Central memory CD8-positive, alpha-beta T cell (primary cell): Measurements from ENCODE around the gene GJC1.

Experiments
- ATAC-seq: fragments of 150-1000 bp; cut with Tn5 transposase; replicated peaks from 2 replicates; pipeline ENCODE4 v1.10.0; 2022; ENCODE audit warnings: mild to moderate bottlenecking, moderate FRiP score, moderate number of reproducible peaks; ENCODE audit not compliant: poor library complexity, severe bottlenecking; ENCODE audit errors: extremely low read depth
- DNase-seq, 2 donors: peaks; one replicate each; pipeline ENCODE4 v3.0.0; 2021; ENCODE audit warnings: low spot score in 2 of 2
- H3K27ac Mint-ChIP-seq: one replicate; pipeline ENCODE4 v1.8.0; 2022; ENCODE audit warnings: low read depth, mild to moderate bottlenecking, moderate library complexity, mixed read lengths
- H3K27me3 Mint-ChIP-seq: one replicate; pipeline ENCODE4 v1.8.0; 2022; ENCODE audit warnings: mixed read lengths
- H3K36me3 Mint-ChIP-seq: one replicate; pipeline ENCODE4 v1.8.0; 2022; ENCODE audit warnings: mild to moderate bottlenecking, moderate library complexity, mixed read lengths; ENCODE audit not compliant: insufficient read depth
- H3K4me1 Mint-ChIP-seq: one replicate; pipeline ENCODE4 v1.8.0; 2022; ENCODE audit warnings: mixed read lengths
- H3K4me3 Mint-ChIP-seq: one replicate; pipeline ENCODE4 v1.8.0; 2022; ENCODE audit warnings: mild to moderate bottlenecking, moderate library complexity, mixed read lengths
- H3K9me3 Mint-ChIP-seq: one replicate; pipeline ENCODE4 v1.8.0; 2022; ENCODE audit warnings: mixed read lengths

GJC1 gene

DNA sequence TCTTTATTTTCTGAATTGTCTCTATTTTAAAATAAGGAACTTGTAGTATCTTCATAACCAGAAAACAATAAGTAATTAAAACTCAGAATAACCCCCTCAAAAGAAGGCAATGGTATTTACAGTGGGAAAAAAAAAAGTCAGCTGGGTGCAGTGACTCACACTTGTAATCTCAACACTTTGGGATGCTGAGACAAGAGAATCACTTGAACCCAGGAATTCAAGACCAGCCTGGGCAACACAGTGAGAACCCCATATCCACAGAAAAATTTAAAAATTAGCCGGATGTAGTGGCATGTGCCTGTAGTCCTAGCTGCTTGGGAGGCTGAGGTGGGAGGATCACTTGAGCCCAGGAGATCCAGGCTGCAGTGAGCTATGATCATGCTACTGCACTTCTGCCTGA lies 37.8 kb downstream of the GJC1 start:
- DNase-seq = no peak
- H3K4me1 Mint-ChIP-seq = no peaks in the 10 kb centered on the region
- H3K27me3 Mint-ChIP-seq = peaks cover 8% of the 10 kb centered on the region
- no peak overlapping the region for H3K4me3 Mint-ChIP-seq
- no peaks in the 10 kb centered on the region for H3K9me3 Mint-ChIP-seq
- no peak for ATAC-seq
- no peaks in the 10 kb centered on the region for H3K36me3 Mint-ChIP-seq
- H3K27ac Mint-ChIP-seq = no peak overlapping the region

DNA sequence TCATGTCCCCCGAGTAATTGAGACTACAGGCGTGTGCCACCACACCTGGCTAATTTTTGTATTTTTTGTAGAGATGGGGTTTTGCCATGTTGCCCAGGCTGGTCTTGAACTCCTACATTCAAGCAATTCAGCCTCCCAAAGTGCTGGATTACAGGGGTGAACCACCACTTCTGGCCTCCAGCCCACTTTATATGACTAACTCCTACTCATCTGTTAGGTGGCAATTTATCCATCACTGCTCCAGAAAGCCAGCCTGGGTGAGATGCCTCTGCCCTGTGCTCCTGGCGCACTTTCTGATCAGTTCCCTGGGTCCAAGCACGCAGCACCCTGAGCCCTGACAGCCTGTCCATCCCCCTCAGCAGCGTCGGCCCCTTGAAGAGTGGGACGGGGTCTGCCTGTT lies 41.9 kb downstream of the GJC1 start:
- no peak for DNase-seq
- no peak for ATAC-seq
- Mint-ChIP-seq H3K9me3 (no peaks in the 10 kb centered on the region), H3K4me3 (no peak overlapping the region), H3K4me1 (no peaks in the 10 kb centered on the region), H3K27me3 (peaks cover 12% of the 10 kb centered on the region), H3K27ac (no peak overlapping the region), H3K36me3 (no peaks in the 10 kb centered on the region)

GRCh38 chr17:44787271-44787940 lies 42.7 kb downstream of the GJC1 start:
- Mint-ChIP-seq H3K4me3 (no peak overlapping the region), H3K27me3 (peaks cover 12% of the 10 kb centered on the region), H3K4me1 (no peaks in the 10 kb centered on the region), H3K27ac (no peak overlapping the region), H3K9me3 (no peaks in the 10 kb centered on the region), H3K36me3 (no peaks in the 10 kb centered on the region)
- ATAC-seq = no peak
- DNase-seq = no peak

DNA sequence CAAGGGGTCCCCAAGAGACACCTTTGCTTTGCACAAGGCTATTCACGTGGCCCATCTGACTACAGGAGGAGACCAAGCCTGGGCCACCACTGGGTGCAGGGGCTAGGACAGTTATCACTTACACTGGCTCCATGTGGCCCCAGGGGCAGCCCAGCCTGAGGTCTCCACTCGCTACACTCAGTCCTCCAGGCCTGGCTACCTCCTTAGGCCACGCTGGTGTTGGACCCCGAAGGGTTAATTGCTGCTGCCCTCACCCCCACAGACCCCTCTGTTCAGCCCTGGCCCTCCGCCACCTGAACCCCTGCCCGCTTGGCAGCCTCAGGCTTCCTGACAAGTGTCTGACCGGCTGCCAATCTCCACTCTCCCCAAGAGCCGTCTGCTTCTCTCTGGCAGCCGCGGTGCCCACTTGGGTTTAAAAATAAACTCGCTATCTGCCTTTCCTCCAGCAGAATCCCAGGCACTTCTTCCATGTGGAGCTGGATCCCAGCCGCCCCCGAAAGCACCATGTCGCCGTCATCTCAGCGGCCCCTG lies 43.5 kb downstream of the GJC1 start:
- H3K27ac Mint-ChIP-seq = no peak overlapping the region
- H3K9me3 Mint-ChIP-seq = no peaks in the 10 kb centered on the region

GRCh38 chr17:44785921-44786320 lies 44.2 kb downstream of the GJC1 start:
- Mint-ChIP-seq H3K27ac (no peak overlapping the region), H3K4me3 (no peak overlapping the region)
- no peak for DNase-seq

More for the DNA sequence above, 43.5 kb downstream of the GJC1 start:
- Mint-ChIP-seq H3K4me1 (no peaks in the 10 kb centered on the region), H3K27me3 (peaks cover 12% of the 10 kb centered on the region), H3K4me3 (no peak overlapping the region), H3K36me3 (no peaks in the 10 kb centered on the region)
- no peak for DNase-seq
- ATAC-seq = no peak

DNA sequence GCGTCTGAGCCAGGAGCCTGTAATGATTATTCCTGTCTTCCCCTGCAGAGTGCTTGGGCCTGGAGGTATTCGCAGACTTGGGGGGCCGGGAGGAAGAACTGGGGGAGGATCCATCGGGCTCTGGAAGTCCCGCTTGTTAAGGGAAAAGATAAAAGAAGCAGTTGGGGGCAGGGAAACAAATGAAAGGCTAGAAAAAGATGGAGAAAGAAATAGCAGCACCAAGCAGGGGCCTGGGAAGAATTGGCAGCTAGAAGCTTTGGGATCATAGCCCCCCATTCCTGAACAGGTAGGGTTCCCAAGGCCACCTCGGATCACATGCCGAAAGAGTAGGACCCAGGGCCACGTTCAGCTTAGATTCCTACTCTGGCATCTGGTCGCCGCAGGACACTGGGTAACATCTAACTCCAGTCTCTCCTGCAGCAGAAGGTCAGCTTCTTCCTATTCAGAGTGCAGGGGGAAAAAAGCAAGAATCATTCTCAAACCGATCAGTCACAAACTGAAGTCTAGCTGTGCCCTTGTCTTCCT lies 47.7 kb downstream of the GJC1 start:
- no peaks in the 10 kb centered on the region for H3K9me3 Mint-ChIP-seq
- H3K4me1 Mint-ChIP-seq = peaks cover 5% of the 10 kb centered on the region
- DNase-seq = no peak
- H3K36me3 Mint-ChIP-seq = no peaks in the 10 kb centered on the region
- ATAC-seq = no peak
- no peak overlapping the region for H3K4me3 Mint-ChIP-seq
- peaks cover 9% of the 10 kb centered on the region for H3K27me3 Mint-ChIP-seq
- H3K27ac Mint-ChIP-seq = no peak overlapping the region

More at GRCh38 chr17:44785921-44786320, 44.2 kb downstream of the GJC1 start:
- no peak for ATAC-seq
- no peaks in the 10 kb centered on the region for H3K4me1 Mint-ChIP-seq
- no peaks in the 10 kb centered on the region for H3K9me3 Mint-ChIP-seq
- no peaks in the 10 kb centered on the region for H3K36me3 Mint-ChIP-seq
- H3K27me3 Mint-ChIP-seq = peaks cover 12% of the 10 kb centered on the region

DNA sequence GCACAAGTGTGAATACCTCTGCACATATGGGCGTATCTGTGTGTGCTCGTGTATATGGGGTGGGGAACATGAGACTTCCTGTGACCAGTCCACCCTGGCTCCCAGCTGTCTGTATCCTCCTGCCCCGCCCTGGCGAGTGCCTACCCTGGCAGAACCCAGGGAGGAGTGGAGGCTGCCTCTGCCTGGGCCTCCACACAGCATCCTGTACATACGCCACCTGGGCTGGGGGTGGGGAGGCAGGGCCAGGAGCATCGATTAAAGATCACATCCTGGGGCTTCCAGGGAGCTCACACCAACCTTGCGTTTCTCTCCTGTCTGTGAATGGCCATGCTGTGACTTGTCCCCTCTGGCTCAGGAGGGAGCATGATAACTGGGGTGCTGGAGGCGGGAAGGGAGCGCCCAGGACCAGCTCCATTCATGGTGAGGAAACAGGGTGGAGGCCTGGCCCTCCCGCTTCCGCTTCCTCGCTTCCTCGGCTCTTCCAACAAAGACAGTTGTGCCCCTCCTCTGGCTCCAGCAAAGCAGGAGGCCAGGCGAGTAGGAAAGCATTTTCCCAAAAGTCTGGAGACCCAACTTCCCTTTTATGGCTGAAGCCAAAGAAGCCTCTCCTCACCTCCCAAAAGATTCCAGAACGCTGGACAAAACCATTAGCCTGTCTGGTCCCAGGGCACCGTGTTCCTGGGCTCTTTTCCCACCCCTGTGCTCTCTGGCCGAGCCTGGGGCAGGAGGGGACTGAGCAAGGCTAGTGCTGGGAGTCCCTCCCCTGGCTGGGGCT lies 48.3 kb downstream of the GJC1 start:
- no peaks in the 10 kb centered on the region for H3K36me3 Mint-ChIP-seq
- H3K4me3 Mint-ChIP-seq = no peak overlapping the region
- no peaks in the 10 kb centered on the region for H3K9me3 Mint-ChIP-seq
- H3K27me3 Mint-ChIP-seq = peaks cover 2% of the 10 kb centered on the region
- DNase-seq = no peak
- peaks cover 5% of the 10 kb centered on the region for H3K4me1 Mint-ChIP-seq
- ATAC-seq = no peak
- no peak overlapping the region for H3K27ac Mint-ChIP-seq

DNA sequence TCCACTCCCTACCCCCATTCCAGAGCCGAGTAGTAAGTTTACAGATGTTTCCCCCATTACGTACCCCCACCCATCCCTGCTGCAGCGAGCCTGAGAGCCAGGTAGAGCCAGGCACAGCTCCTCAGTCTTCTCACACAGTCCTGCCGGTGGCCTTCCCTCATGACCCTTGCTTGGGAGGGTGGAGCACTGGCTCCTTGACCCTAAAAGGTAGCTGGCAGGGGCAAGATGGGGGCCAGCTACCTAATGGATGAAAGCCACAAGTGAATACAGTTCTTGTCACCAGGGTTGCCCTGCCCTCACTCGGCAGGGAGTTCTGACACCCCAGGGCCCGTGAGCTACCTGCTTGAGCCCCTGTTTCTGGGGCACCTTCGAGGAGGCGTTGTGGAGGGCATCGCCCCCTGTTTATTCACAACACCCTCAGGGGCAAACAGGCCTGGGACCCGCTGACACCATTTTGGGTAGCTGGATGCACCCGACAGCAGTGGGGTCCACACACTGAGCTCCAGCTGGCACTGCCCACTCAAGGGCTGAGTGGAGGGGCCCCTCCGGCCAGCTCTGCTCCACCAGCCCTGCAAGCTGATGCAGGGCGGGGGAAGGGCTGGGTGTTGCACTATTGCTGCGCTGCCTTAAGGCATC lies 49.1 kb downstream of the GJC1 start:
- no peak overlapping the region for H3K4me3 Mint-ChIP-seq
- H3K4me1 Mint-ChIP-seq = peaks cover 9% of the 10 kb centered on the region
- no peak for DNase-seq
- H3K9me3 Mint-ChIP-seq = no peaks in the 10 kb centered on the region
- no peaks in the 10 kb centered on the region for H3K36me3 Mint-ChIP-seq
- no peak for ATAC-seq
- no peaks in the 10 kb centered on the region for H3K27me3 Mint-ChIP-seq
- H3K27ac Mint-ChIP-seq = no peak overlapping the region

DNA sequence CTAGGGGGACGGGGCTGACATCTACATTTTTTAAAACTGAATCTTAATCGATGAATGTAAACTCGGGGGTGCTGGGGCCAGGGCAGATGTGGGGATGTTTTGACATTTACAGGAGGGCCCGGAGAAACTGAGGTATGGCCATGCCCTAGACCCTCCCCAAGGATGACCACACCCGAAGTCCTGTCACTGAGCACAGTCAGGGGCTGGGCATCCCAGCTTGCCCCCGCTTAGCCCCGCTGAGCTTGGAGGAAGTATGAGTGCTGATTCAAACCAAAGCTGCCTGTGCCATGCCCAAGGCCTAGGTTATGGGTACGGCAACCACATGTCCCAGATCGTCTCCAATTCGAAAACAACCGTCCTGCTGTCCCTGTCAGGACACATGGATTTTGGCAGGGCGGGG lies 49.9 kb downstream of the GJC1 start:
- Mint-ChIP-seq H3K27me3 (no peaks in the 10 kb centered on the region), H3K4me3 (peak overlapping the region; percentile 63), H3K9me3 (no peaks in the 10 kb centered on the region), H3K4me1 (peaks cover 17% of the 10 kb centered on the region), H3K27ac (no peak overlapping the region), H3K36me3 (peaks cover 2% of the 10 kb centered on the region)
- DNase-seq (no peak), ATAC-seq (no peak)

GRCh38 chr17:44779211-44780025 lies 50.7 kb downstream of the GJC1 start:
- H3K27me3 Mint-ChIP-seq = no peaks in the 10 kb centered on the region
- peaks cover 2% of the 10 kb centered on the region for H3K36me3 Mint-ChIP-seq
- H3K27ac Mint-ChIP-seq = no peak overlapping the region
- H3K9me3 Mint-ChIP-seq = no peaks in the 10 kb centered on the region
- peak overlapping the region; percentile 63 for H3K4me3 Mint-ChIP-seq
- ATAC-seq = no peak
- peaks cover 17% of the 10 kb centered on the region for H3K4me1 Mint-ChIP-seq
- DNase-seq = peak; percentile 69 to 76

DNA sequence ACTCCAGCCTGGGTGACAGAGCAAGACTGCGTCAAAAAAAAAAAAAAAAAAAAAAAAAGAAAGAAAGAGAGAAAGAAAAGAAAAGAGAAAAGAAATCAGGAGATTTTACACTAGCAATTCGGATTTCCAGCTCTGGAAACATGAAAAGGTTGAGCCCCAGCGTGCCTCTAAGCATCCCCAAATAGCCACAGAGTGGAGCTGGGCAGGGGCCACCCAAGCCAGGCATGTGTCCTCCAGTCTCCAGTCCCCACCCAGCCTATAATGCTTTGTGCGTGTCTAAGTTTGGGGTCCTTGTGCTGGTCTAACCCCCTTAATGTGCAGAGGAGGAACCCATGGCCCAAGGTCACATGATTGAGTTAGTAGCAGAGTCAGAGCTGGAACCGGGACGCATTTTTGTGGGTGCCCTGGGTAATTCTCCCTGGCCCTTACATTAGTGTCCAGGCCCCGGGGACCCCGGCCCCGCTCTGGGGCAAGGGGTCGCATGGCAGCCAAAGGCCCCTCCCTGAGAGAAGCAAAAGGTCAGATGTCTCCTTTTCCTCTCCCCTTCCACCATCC lies 51.4 kb downstream of the GJC1 start:
- no peak overlapping the region for H3K27ac Mint-ChIP-seq
- peak overlapping the region; percentile 63 for H3K4me3 Mint-ChIP-seq
- H3K4me1 Mint-ChIP-seq = peaks cover 17% of the 10 kb centered on the region
- peaks cover 4% of the 10 kb centered on the region for H3K36me3 Mint-ChIP-seq
- no peak for ATAC-seq
- DNase-seq = no peak
- no peaks in the 10 kb centered on the region for H3K9me3 Mint-ChIP-seq
- H3K27me3 Mint-ChIP-seq = no peaks in the 10 kb centered on the region
